Lower lobe of right lung (tissue), 2 donors: Measurements from ENCODE around the gene CCNE1. TPM values are rescaled to one million over a fixed set of nuclear protein-coding genes. Genes with fewer than 3 reads are reported as not detected.

Experiments used
- ATAC-seq, 2 donors: fragments of 200-7000 bp; cut with Tn5 transposase; one replicate each; pipeline ENCODE4 v1.9.1; 2020 to 2022; ENCODE audit warnings: mild to moderate bottlenecking in 2 of 2, moderate library complexity in 2 of 2
- DNase-seq: peaks from one replicate; pipeline ENCODE4 v3.0.0-alpha.2; 2020
- H3K27ac ChIP-seq: fragments of 200-600 bp; one replicate; pipeline ENCODE4 v1.8.0; 2022
- H3K27me3 ChIP-seq: fragments of 200-600 bp; one replicate; pipeline ENCODE4 v1.8.0; 2022; ENCODE audit warnings: low read depth
- H3K36me3 ChIP-seq: fragments of 200-600 bp; one replicate; pipeline ENCODE4 v1.8.0; 2022; ENCODE audit warnings: mild to moderate bottlenecking
- H3K4me1 ChIP-seq: fragments of 200-600 bp; one replicate; pipeline ENCODE4 v1.8.0; 2022
- H3K4me3 ChIP-seq: fragments of 200-600 bp; one replicate; pipeline ENCODE4 v1.8.0; 2022; ENCODE audit warnings: mild to moderate bottlenecking
- H3K9me3 ChIP-seq: fragments of 200-600 bp; one replicate; pipeline ENCODE4 v1.8.0; 2022
- CTCF ChIP-seq: fragments of 200-600 bp; IDR thresholded peaks from one replicate; pipeline ENCODE4 v1.8.0; 2022; ENCODE audit warnings: antibody characterized with exemption, mild to moderate bottlenecking
- intact Hi-C: fragments of 100-400 bp; cut with DNase I; formaldehyde crosslinking; loops from one replicate; pipeline ENCODE4 v1.11.0; 2022
- total RNA-seq: library from RNA; stranded (reverse); fragmentation: NEBNext Ultra II Directional; extraction: Animal tissue kit (Norgen Biotek cat#: 25700); gene quantifications from one replicate; pipeline ENCODE4 v1.2.1, GENCODE V29; 2021
- donor health status: DM: no; HTN: yes; CAD: no; lungs with severe emphysema.

The CCNE1 gene
- total RNA-seq, 1 donor from 2014 or later, result 1.0 TPM

DNA sequence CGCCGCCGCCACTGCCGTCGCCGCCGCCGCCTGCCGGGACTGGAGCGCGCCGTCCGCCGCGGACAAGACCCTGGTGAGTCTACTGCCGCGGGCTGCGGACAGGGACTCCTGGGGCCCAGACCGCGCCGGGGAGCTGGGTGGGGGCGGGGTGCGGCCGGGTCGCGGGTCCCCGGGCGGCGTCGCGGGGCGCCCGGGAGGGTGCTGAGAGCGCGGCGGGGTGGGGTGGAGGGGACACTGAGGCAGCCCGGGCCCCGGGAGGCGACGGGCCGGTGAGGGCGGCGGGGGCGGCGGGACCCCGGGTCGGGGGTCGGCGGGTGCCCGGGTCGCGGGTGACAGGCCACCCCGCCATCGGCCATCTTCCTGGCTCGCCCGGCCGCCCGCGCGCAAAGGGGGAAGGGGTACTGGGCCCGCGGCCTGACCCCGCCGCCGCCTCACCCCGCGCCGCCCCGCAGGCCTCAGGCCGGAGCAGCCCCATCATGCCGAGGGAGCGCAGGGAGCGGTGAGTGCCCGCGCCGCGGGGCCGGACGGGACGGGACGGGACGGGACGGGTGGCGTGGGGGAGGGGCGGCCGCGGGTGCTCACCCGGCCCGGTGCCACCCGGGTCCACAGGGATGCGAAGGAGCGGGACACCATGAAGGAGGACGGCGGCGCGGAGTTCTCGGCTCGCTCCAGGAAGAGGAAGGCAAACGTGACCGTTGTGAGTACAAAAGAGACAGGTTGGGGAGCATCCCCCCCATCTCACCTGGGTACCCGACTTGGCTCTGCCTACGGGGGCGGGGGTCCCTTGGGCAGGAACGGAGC, 489 bp downstream of the CCNE1 start:
- no peak for ATAC-seq
- intact Hi-C loops, result no loop called here

GRCh38 chr19:29812881-29813275, 1.1 kb downstream of the CCNE1 start:
- intact Hi-C loops, result no loop called here
- no peaks in the 10 kb centered on the region for H3K36me3 ChIP-seq
- DNase-seq (no peak), ATAC-seq (no peak)
- peak overlapping the region; percentile 44 for H3K4me3 ChIP-seq
- peaks cover 6% of the 10 kb centered on the region for H3K4me1 ChIP-seq
- no peak overlapping the region for H3K27ac ChIP-seq
- no peak for TF ChIP-seq CTCF
- H3K27me3 ChIP-seq, result no peaks in the 10 kb centered on the region
- no peaks in the 10 kb centered on the region for H3K9me3 ChIP-seq

More for the DNA sequence above, 489 bp downstream of the CCNE1 start:
- no peaks in the 10 kb centered on the region for H3K9me3 ChIP-seq
- no peak for TF ChIP-seq CTCF
- no peaks in the 10 kb centered on the region for H3K27me3 ChIP-seq
- H3K4me3 ChIP-seq, result peak overlapping the region; percentile 44
- peaks cover 6% of the 10 kb centered on the region for H3K4me1 ChIP-seq
- no peak overlapping the region for H3K27ac ChIP-seq
- DNase-seq, result peak; percentile 51
- no peaks in the 10 kb centered on the region for H3K36me3 ChIP-seq

DNA sequence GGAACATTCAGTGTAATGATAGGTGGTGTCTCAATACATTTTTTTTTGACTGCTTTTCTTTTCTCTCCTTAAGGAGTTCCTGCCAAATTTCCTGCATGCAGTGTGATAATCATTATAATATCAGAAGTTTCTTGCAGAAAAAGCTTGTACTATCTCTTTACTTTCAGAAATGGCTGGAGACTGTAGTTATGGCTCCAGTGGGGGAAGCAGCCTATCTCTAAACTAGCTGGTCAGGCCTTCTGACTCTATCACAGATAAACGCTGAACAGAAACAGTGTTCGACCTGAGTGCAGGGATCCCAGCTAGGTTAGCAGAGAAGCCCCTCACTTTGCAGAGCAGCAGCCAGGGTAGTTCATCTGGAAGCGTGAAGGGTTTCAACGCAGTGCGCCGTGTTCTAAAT, 1.9 kb downstream of the CCNE1 start:
- Histone ChIP-seq H3K4me3 (no peak overlapping the region), H3K36me3 (no peaks in the 10 kb centered on the region), H3K9me3 (no peaks in the 10 kb centered on the region), H3K27ac (no peak overlapping the region), H3K27me3 (no peaks in the 10 kb centered on the region), H3K4me1 (peaks cover 6% of the 10 kb centered on the region)
- intact Hi-C loops, result no loop called here
- ATAC-seq (no peak), DNase-seq (no peak)
- no peak for TF ChIP-seq CTCF

DNA sequence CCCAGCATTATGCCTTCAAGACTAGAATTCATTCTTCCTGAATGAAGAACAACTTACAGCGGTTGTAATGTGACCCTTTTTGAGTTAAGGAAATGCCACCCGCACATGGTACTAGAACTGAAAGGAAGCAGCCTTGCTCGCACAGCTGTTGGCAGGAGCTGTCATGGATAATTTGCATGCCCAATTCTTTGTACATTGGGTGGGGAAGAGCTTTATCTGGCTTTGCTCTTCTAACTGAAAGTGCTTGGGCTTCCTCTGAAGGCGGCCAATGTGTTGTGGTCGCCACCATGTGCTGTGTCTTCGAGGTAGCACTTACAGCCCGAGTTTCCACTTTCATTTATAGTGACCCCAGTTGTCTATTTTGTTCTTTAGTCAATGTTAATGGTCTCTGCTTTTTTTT, 3.4 kb downstream of the CCNE1 start:
- intact Hi-C loops, result no loop called here
- no peak for ATAC-seq
- Histone ChIP-seq H3K36me3 (no peaks in the 10 kb centered on the region), H3K4me1 (peaks cover 6% of the 10 kb centered on the region), H3K27me3 (no peaks in the 10 kb centered on the region), H3K4me3 (no peak overlapping the region), H3K9me3 (no peaks in the 10 kb centered on the region), H3K27ac (no peak overlapping the region)
- DNase-seq, result peak; percentile 8
- TF ChIP-seq CTCF, result no peak

- H3K9me3 ChIP-seq, result no peaks in the 10 kb centered on the region
- no peaks in the 10 kb centered on the region for H3K36me3 ChIP-seq
- intact Hi-C loops, result no loop called here
- ATAC-seq (no peak), DNase-seq (no peak)
- no peak for TF ChIP-seq CTCF
- H3K27me3 ChIP-seq, result no peaks in the 10 kb centered on the region
- no peak overlapping the region for H3K4me3 ChIP-seq
- H3K4me1 ChIP-seq, result peaks cover 6% of the 10 kb centered on the region
- H3K27ac ChIP-seq, result no peak overlapping the region
These were observed 5.5 kb downstream of the CCNE1 start for GRCh38 chr19:29817316-29817715.
